OCI-LY1 (cell line): ENCODE results near the gene RBBP4.

Experiments used
- EZH2 ChIP-seq: fragments of 200-600 bp; sonication (generic), shearing (Covaris generic); IDR thresholded peaks from 2 replicates; pipeline ENCODE4 v1.8.0; 2017; ENCODE audit warnings: borderline replicate concordance, mixed run types, mild to moderate bottlenecking, antibody characterized with exemption, low read length, moderate library complexity, mixed read lengths
- TF ChIP-seq, protein P1 (sequence below): fragments of 200-600 bp; sonication (generic), shearing (Covaris generic); IDR thresholded peaks from 2 replicates; pipeline ENCODE4 v1.5.1; 2017; ENCODE audit warnings: mild to moderate bottlenecking, antibody characterized with exemption, low read length, moderate library complexity, mixed read lengths

DNA sequence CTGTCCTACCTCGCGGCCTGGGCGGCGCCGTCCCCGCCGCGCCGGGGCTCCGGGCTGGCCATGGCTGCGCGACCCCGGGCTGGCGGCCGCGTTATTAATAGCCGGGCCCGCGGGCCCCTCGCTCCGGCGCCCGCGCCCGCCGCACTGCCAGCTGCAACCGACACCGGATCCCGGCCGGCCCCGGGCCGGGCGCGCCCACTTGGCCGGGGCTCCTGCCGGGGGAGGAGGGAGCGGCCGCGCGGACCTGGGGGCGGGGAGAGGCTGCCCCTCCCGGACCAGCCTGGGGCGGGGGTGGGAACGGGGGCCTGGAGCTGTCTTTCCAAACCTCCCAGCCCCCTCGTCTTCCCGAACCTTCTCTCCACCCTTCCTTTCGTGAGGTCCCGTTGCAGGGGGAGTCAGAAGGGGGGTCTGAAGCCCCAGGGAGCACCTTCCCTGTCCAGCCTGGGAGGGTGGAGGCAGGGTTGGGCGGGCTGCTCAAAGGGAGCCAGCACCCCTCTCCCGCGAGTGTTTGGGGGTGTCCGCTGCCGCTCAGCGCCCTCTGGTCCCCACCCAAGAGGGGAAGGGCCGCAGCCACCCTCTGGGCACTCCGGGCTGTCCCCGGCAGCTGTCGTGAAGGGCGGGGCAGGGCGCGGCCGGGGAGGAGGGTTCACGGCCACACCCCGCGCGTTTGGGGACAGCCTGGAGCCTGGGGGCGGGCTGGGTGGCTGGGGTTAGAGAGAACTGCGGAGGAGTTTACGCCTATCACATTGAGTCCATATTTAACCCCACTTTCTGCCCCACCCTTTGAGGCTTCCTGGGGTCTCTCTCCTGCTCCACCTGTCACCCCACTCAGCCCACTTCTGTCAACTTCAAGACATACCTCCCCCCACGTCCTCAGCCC lies 51.8 kb downstream of the RBBP4 start, which contains the start of gene SYNC:
- TF ChIP-seq, protein P1, sequence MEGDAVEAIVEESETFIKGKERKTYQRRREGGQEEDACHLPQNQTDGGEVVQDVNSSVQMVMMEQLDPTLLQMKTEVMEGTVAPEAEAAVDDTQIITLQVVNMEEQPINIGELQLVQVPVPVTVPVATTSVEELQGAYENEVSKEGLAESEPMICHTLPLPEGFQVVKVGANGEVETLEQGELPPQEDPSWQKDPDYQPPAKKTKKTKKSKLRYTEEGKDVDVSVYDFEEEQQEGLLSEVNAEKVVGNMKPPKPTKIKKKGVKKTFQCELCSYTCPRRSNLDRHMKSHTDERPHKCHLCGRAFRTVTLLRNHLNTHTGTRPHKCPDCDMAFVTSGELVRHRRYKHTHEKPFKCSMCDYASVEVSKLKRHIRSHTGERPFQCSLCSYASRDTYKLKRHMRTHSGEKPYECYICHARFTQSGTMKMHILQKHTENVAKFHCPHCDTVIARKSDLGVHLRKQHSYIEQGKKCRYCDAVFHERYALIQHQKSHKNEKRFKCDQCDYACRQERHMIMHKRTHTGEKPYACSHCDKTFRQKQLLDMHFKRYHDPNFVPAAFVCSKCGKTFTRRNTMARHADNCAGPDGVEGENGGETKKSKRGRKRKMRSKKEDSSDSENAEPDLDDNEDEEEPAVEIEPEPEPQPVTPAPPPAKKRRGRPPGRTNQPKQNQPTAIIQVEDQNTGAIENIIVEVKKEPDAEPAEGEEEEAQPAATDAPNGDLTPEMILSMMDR, result no peak
- TF ChIP-seq EZH2, result no peak
